NCI-H1417 treated with DMSO at 0.1 percent for 48 hours (cell line): ENCODE measurements around the gene PRKCQ.

ENCODE experiments used
- DNase-seq: peaks from one replicate; lab custom pipeline; 2025; lab: John Stamatoyannopoulos, UW

PRKCQ gene

GRCh38 chr10:6579904-6580278 lies at the start of gene PRKCQ:
TSS of gene PRKCQ (minus strand) at chr10:6580276. CDS start at chr10:6515135, 65,141 bp downstream.
- no peak for DNase-seq

GRCh38 chr10:6625428-6625827 lies 45.4 kb upstream of the PRKCQ start:
- DNase-seq = no peak

GRCh38 chr10:6624392-6624791 lies 44.3 kb upstream of the PRKCQ start:
- DNase-seq = no peak

GRCh38 chr10:6622921-6623320 lies 42.8 kb upstream of the PRKCQ start:
- DNase-seq = no peak

GRCh38 chr10:6621536-6621935 lies 41.5 kb upstream of the PRKCQ start:
- no peak for DNase-seq

- DNase-seq = no peak
Observed at GRCh38 chr10:6619660-6620059, 39.6 kb upstream of the PRKCQ start.

- DNase-seq = no peak
Observed at GRCh38 chr10:6618340-6618739, 38.3 kb upstream of the PRKCQ start.

GRCh38 chr10:6617309-6618076 lies 37.4 kb upstream of the PRKCQ start:
- DNase-seq = no peak

GRCh38 chr10:6615971-6616370 lies 35.9 kb upstream of the PRKCQ start:
- no peak for DNase-seq

GRCh38 chr10:6612371-6612770 lies 32.3 kb upstream of the PRKCQ start:
- DNase-seq = no peak

- no peak for DNase-seq
Observed at GRCh38 chr10:6610647-6611046, 30.6 kb upstream of the PRKCQ start.

GRCh38 chr10:6609625-6610024 lies 29.5 kb upstream of the PRKCQ start:
- no peak for DNase-seq

- no peak for DNase-seq
Observed at GRCh38 chr10:6607778-6608177, 27.7 kb upstream of the PRKCQ start.

- DNase-seq = no peak
Observed at GRCh38 chr10:6607182-6607581, 27.1 kb upstream of the PRKCQ start.

GRCh38 chr10:6603142-6604125 lies 23.4 kb upstream of the PRKCQ start:
- DNase-seq = no peak

GRCh38 chr10:6602700-6603084 lies 22.6 kb upstream of the PRKCQ start:
- DNase-seq = no peak

GRCh38 chr10:6602026-6602699 lies 22.1 kb upstream of the PRKCQ start:
- no peak for DNase-seq

- DNase-seq = no peak
Observed at GRCh38 chr10:6601246-6601805, 21.2 kb upstream of the PRKCQ start.

GRCh38 chr10:6600224-6600987 lies 20.3 kb upstream of the PRKCQ start:
- DNase-seq = no peak

- no peak for DNase-seq
Observed at GRCh38 chr10:6598679-6599078, 18.6 kb upstream of the PRKCQ start.

GRCh38 chr10:6597478-6597877 lies 17.4 kb upstream of the PRKCQ start:
- DNase-seq = no peak
